ENCODE data around the gene NDUFC1.

The NDUFC1 gene

GRCh38 chr4:139278485-139278884 is 23.8 kb downstream of the NDUFC1 start:
- TF ChIP-seq ZFX (IDR thresholded peaks at IDR 0.05; ENCODE audit: borderline replicate concordance) (no peak), CTCF (IDR thresholded peaks at IDR 0.05) (no peak)
- no peak overlapping the region for H3K27ac ChIP-seq

- TF ChIP-seq CTCF (IDR thresholded peaks at IDR 0.05) (no peak), ZFX (IDR thresholded peaks at IDR 0.05; ENCODE audit: borderline replicate concordance) (no peak)
- no peak overlapping the region for H3K27ac ChIP-seq
Observed at GRCh38 chr4:139275281-139275735, 27.0 kb downstream of the NDUFC1 start.

GRCh38 chr4:139274790-139275189 is 27.5 kb downstream of the NDUFC1 start:
- no peak for TF ChIP-seq ZFX (IDR thresholded peaks at IDR 0.05; ENCODE audit: borderline replicate concordance)
- TF ChIP-seq CTCF (IDR thresholded peaks at IDR 0.05), result no peak
- H3K27ac ChIP-seq, result no peak overlapping the region

- TF ChIP-seq CTCF (IDR thresholded peaks at IDR 0.05) (no peak), ZFX (IDR thresholded peaks at IDR 0.05; ENCODE audit: borderline replicate concordance) (no peak)
- no peak overlapping the region for H3K27ac ChIP-seq
Observed at GRCh38 chr4:139273835-139274234, 28.4 kb downstream of the NDUFC1 start.

GRCh38 chr4:139267301-139267700 is 35.0 kb downstream of the NDUFC1 start:
- TF ChIP-seq ZFX (IDR thresholded peaks at IDR 0.05; ENCODE audit: borderline replicate concordance), result no peak
- TF ChIP-seq CTCF (IDR thresholded peaks at IDR 0.05), result no peak
- H3K27ac ChIP-seq, result no peak overlapping the region

- TF ChIP-seq ZFX (IDR thresholded peaks at IDR 0.05; ENCODE audit: borderline replicate concordance) (no peak), CTCF (IDR thresholded peaks at IDR 0.05) (no peak)
- no peak overlapping the region for H3K27ac ChIP-seq
Observed at GRCh38 chr4:139266583-139267257, 35.6 kb downstream of the NDUFC1 start.

- no peak for TF ChIP-seq CTCF (IDR thresholded peaks at IDR 0.05)
- no peak overlapping the region for H3K27ac ChIP-seq
Observed at GRCh38 chr4:139266208-139266582, 36.1 kb downstream of the NDUFC1 start.
